ENCODE measurements around the gene NGEF.

DNA sequence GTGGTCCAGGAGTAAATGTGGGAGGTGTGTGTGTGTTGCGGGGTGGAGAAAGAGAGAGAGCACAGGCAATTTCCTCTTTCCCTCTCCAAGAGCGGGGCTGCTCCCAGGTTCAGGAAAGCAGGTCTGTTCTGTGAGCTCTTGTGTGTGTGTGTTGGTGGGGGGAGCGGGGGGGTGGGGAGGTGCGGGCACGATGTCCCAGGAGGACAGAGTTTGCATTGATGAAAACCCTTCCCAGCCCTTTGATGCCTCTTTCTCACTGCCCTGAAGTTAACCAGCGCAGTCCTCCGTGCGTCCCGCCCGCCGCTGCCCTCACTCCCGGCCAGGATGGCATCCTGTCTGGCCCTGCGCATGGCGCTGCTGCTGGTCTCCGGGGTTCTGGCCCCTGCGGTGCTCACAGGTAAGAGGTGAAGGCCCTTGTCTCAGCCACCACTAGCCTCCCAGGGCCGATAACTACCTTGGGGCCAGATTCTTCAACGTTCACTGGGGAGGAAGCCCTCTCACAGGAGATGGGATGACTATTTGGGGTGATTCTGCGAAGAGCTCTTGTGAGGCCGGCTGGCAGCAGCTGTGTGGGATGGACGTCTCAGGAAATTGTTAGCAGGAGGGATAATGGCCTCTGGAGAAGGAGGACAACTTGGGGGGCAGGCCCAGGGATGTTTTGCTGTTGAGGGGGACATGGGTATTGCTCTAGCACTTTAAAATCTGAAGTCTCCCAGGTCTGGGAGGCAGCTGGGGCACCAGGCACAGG is 142.9 kb downstream of the NGEF start, which contains the start of gene SNORC:
- TF ChIP-seq, protein P1, sequence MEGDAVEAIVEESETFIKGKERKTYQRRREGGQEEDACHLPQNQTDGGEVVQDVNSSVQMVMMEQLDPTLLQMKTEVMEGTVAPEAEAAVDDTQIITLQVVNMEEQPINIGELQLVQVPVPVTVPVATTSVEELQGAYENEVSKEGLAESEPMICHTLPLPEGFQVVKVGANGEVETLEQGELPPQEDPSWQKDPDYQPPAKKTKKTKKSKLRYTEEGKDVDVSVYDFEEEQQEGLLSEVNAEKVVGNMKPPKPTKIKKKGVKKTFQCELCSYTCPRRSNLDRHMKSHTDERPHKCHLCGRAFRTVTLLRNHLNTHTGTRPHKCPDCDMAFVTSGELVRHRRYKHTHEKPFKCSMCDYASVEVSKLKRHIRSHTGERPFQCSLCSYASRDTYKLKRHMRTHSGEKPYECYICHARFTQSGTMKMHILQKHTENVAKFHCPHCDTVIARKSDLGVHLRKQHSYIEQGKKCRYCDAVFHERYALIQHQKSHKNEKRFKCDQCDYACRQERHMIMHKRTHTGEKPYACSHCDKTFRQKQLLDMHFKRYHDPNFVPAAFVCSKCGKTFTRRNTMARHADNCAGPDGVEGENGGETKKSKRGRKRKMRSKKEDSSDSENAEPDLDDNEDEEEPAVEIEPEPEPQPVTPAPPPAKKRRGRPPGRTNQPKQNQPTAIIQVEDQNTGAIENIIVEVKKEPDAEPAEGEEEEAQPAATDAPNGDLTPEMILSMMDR (IDR thresholded peaks at IDR 0.05): no peak
- TF ChIP-seq POLR2A (IDR thresholded peaks at IDR 0.05): no peak

Data from uterus (tissue), 2 donors.